ENCODE results near the gene PHF3.

The PHF3 gene

GRCh38 chr6:63637865-63638445 is 2.4 kb downstream of the PHF3 start:
- TF ChIP-seq CTCF (IDR thresholded peaks at IDR 0.05; ENCODE audit: borderline replicate concordance, control extremely low read depth, extremely low read depth, insufficient read depth, missing control alignments): no peak
- in situ Hi-C loops (cut with MboI; ENCODE audit: low sequenced_read_pairs, unreplicated experiment): no loop called here
- no peak for DNase-seq (ENCODE audit: low spot score)

- DNase-seq (ENCODE audit: low spot score): no peak
- TF ChIP-seq CTCF (IDR thresholded peaks at IDR 0.05; ENCODE audit: borderline replicate concordance, control extremely low read depth, extremely low read depth, insufficient read depth, missing control alignments): no peak
- in situ Hi-C loops (cut with MboI; ENCODE audit: low sequenced_read_pairs, unreplicated experiment): no loop called here
Measured at GRCh38 chr6:63640062-63640461, 4.5 kb downstream of the PHF3 start.

GRCh38 chr6:63643862-63644261 is 8.3 kb downstream of the PHF3 start:
- in situ Hi-C loops (cut with MboI; ENCODE audit: low sequenced_read_pairs, unreplicated experiment): no loop called here
- DNase-seq (ENCODE audit: low spot score): peak; percentile 24
- no peak for TF ChIP-seq CTCF (IDR thresholded peaks at IDR 0.05; ENCODE audit: borderline replicate concordance, control extremely low read depth, extremely low read depth, insufficient read depth, missing control alignments)

GRCh38 chr6:63644668-63645326 is 9.2 kb downstream of the PHF3 start:
- no peak for DNase-seq (ENCODE audit: low spot score)
- no peak for TF ChIP-seq CTCF (IDR thresholded peaks at IDR 0.05; ENCODE audit: borderline replicate concordance, control extremely low read depth, extremely low read depth, insufficient read depth, missing control alignments)

GRCh38 chr6:63649269-63649668 is 13.7 kb downstream of the PHF3 start:
- no peak for TF ChIP-seq CTCF (IDR thresholded peaks at IDR 0.05; ENCODE audit: borderline replicate concordance, control extremely low read depth, extremely low read depth, insufficient read depth, missing control alignments)
- no peak for DNase-seq (ENCODE audit: low spot score)
- in situ Hi-C loops (cut with MboI; ENCODE audit: low sequenced_read_pairs, unreplicated experiment): no loop called here

More at GRCh38 chr6:63644668-63645326, 9.2 kb downstream of the PHF3 start:
- in situ Hi-C loops (cut with MboI; ENCODE audit: low sequenced_read_pairs, unreplicated experiment): no loop called here

GRCh38 chr6:63649847-63650265 is 14.3 kb downstream of the PHF3 start:
- in situ Hi-C loops (cut with MboI; ENCODE audit: low sequenced_read_pairs, unreplicated experiment): no loop called here
- no peak for TF ChIP-seq CTCF (IDR thresholded peaks at IDR 0.05; ENCODE audit: borderline replicate concordance, control extremely low read depth, extremely low read depth, insufficient read depth, missing control alignments)
- no peak for DNase-seq (ENCODE audit: low spot score)

All from GM13976 (cell line).